ENCODE data around the gene NFE2L2.

- no peak for TF ChIP-seq CTCF (IDR thresholded peaks at IDR 0.05 in 4 of 5, conservative IDR thresholded peaks at IDR 0.05 in 1 of 5)
- TF ChIP-seq POLR2A (IDR thresholded peaks at IDR 0.05): no peak
Observed at GRCh38 chr2:177287814-177288213, 23.3 kb upstream of the NFE2L2 start.

Measured in gastrocnemius medialis (tissue), 4 donors.